RWPE2 (cell line): ENCODE measurements around the gene PLCD4.

Experiments used
- ATAC-seq: fragments of 200-7000 bp; cut with Tn5 transposase; 3 replicates; pipeline ENCODE4 v1.9.1; 2021; ENCODE audit warnings: low read depth
- DNase-seq: peaks from one replicate; pipeline ENCODE4 v3.0.0-alpha.2; 2020; ENCODE audit warnings: low spot score
- H3K27ac ChIP-seq: fragments of 450-650 bp; 2 replicates; pipeline ENCODE4 v1.5.1; 2017; ENCODE audit warnings: mild to moderate bottlenecking; ENCODE audit not compliant: poor library complexity, severe bottlenecking
- H3K27me3 ChIP-seq: fragments of 250-450 bp; sonication (Bioruptor Pico); 2 replicates; pipeline ENCODE4 v1.5.1; 2021; ENCODE audit warnings: mild to moderate bottlenecking, moderate library complexity; ENCODE audit not compliant: insufficient read depth, poor library complexity, severe bottlenecking
- H3K36me3 ChIP-seq: fragments of 250-450 bp; sonication (Bioruptor Pico); 2 replicates; pipeline ENCODE4 v1.5.1; 2020; ENCODE audit warnings: low read depth, mild to moderate bottlenecking, moderate library complexity
- H3K4me1 ChIP-seq: fragments of 250-450 bp; sonication (Bioruptor Pico); 2 replicates; pipeline ENCODE4 v1.5.1; 2021; ENCODE audit warnings: mild to moderate bottlenecking, moderate library complexity; ENCODE audit not compliant: insufficient read depth, poor library complexity, severe bottlenecking
- H3K4me3 ChIP-seq: fragments of 250-450 bp; sonication (Bioruptor Pico); 2 replicates; pipeline ENCODE4 v1.5.1; 2021; ENCODE audit warnings: mild to moderate bottlenecking, moderate library complexity; ENCODE audit not compliant: severe bottlenecking
- H3K9me3 ChIP-seq: fragments of 250-450 bp; sonication (Bioruptor Pico); 2 replicates; pipeline ENCODE4 v1.5.1; 2021; ENCODE audit warnings: mild to moderate bottlenecking, moderate library complexity; ENCODE audit not compliant: severe bottlenecking
- TF ChIP-seq, protein P1 (sequence below): fragments of 450-650 bp; IDR thresholded peaks from one replicate; pipeline ENCODE4 v1.5.1; 2017; ENCODE audit warnings: mild to moderate bottlenecking, moderate library complexity; ENCODE audit not compliant: poor library complexity, severe bottlenecking

Gene PLCD4

DNA sequence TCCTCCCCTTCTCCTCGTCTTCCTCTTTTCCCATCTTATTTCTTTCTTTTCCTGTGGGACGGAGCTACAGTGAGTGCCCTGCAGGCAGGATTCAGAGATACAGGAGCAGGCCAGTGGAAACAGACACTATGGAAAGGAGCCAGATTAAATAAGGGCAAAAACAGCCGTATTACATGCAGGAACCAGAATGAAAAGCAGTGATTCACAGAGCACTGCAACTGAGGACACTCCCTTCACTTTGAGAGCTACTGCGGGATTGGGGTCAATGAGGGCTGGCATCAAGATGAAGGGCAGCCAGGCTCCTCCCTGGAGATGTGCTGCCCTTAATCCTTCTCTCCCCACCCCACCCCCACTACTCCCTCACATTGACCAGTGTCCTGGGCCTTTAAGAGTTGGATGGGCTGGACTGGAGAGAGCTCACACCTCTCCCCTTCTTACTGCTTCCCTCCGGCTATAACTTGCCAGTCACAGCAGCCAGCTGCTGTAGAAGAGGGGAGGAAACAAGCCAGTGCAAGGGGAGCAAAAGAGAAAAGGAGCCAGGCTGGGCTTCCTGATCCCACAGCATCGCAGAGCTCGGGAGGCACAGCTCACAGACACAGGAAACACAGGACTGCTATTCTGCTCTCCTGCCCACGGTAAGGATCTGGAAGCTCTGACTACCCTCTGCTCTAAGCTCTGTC, at the start of gene PLCD4:
TSS of gene PLCD4 (plus strand) at position 464 of the 680 bp plus-strand sequence. CDS start 7,841 bp downstream, outside the sequence.
- peak; percentile 88 for ATAC-seq
- no peaks in the 10 kb centered on the region for H3K27me3 ChIP-seq
- TF ChIP-seq, protein P1, sequence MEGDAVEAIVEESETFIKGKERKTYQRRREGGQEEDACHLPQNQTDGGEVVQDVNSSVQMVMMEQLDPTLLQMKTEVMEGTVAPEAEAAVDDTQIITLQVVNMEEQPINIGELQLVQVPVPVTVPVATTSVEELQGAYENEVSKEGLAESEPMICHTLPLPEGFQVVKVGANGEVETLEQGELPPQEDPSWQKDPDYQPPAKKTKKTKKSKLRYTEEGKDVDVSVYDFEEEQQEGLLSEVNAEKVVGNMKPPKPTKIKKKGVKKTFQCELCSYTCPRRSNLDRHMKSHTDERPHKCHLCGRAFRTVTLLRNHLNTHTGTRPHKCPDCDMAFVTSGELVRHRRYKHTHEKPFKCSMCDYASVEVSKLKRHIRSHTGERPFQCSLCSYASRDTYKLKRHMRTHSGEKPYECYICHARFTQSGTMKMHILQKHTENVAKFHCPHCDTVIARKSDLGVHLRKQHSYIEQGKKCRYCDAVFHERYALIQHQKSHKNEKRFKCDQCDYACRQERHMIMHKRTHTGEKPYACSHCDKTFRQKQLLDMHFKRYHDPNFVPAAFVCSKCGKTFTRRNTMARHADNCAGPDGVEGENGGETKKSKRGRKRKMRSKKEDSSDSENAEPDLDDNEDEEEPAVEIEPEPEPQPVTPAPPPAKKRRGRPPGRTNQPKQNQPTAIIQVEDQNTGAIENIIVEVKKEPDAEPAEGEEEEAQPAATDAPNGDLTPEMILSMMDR: no peak
- no peaks in the 10 kb centered on the region for H3K36me3 ChIP-seq
- H3K27ac ChIP-seq: peak within 1 kb of the TSS; percentile 66
- H3K9me3 ChIP-seq: no peaks in the 10 kb centered on the region
- H3K4me3 ChIP-seq: peak within 1 kb of the TSS; percentile 11
- peak; percentile 78 for DNase-seq
- H3K4me1 ChIP-seq: peaks cover 23% of the 10 kb centered on the region

DNA sequence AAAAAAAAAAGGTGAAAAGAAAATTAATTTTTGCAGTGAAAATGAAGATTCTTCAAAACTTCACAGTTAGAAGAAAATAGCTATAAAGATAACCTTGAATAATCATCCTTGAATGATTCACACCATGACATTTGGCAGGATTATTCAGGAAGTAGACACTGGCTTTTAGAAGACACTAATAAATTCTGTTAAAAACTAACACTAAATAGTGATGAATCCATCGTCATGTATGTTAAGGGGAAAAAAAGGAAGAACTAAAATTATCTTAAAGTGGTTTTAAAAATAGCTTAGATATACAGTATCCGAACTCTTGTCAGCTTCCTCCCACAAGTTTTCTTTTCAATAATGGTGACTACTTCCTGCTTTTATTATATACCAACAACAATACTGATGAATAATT, 49.8 kb upstream of the PLCD4 start:
- no peaks in the 10 kb centered on the region for H3K9me3 ChIP-seq
- H3K36me3 ChIP-seq: peaks cover 78% of the 10 kb centered on the region
- DNase-seq (no peak), ATAC-seq (no peak)
- TF ChIP-seq, protein P1: no peak
- H3K27me3 ChIP-seq: no peaks in the 10 kb centered on the region
- H3K27ac ChIP-seq: no peak overlapping the region
- H3K4me3 ChIP-seq: no peak overlapping the region
- peaks cover 4% of the 10 kb centered on the region for H3K4me1 ChIP-seq

DNA sequence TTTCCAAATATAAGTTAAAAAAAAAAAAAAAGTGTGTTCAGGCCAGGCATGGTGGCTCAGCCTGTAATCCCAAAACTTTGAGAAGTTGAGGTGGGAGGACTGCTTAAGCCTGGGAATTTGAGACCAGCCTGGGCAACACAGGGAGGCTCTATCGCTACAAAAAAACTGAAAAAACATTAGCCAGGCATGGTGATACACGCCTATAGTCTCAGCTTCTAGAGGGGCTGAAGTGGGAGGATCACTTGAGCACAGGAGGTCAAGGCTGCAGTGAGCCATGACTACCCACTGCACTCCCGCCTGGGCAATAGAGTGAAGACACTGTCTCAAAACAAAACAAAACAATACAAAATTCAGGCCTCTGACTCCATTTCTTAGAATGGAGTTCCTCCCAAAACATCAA, 48.7 kb upstream of the PLCD4 start:
- H3K9me3 ChIP-seq: no peaks in the 10 kb centered on the region
- no peak for ATAC-seq
- TF ChIP-seq, protein P1: no peak

DNA sequence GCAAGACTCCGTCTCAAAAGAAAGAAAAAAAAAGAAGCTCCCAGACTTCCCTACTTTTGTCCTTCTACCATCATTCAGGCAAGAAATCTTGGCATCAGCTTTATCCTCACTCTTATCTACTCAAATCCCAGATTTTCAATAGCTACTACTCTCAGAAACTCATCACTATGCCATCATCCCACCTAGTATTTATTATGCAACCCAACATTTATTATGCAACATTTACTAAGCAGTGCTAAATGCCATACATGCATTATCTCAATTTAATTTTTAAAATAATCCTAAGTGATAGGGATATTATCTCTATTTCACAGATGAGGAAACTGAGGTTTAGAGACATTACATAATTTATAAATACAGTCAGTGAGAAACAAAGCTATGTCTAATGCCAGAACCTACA, 43.6 kb upstream of the PLCD4 start:
- Histone ChIP-seq H3K36me3 (peaks cover 64% of the 10 kb centered on the region), H3K4me3 (no peak overlapping the region), H3K4me1 (no peaks in the 10 kb centered on the region), H3K9me3 (no peaks in the 10 kb centered on the region), H3K27ac (no peak overlapping the region), H3K27me3 (no peaks in the 10 kb centered on the region)
- DNase-seq: no peak
- TF ChIP-seq, protein P1: no peak
- ATAC-seq: no peak

More for the DNA sequence above, 48.7 kb upstream of the PLCD4 start:
- Histone ChIP-seq H3K27ac (no peak overlapping the region), H3K36me3 (peaks cover 76% of the 10 kb centered on the region), H3K4me3 (no peak overlapping the region), H3K4me1 (peaks cover 4% of the 10 kb centered on the region), H3K27me3 (no peaks in the 10 kb centered on the region)
- DNase-seq: no peak

DNA sequence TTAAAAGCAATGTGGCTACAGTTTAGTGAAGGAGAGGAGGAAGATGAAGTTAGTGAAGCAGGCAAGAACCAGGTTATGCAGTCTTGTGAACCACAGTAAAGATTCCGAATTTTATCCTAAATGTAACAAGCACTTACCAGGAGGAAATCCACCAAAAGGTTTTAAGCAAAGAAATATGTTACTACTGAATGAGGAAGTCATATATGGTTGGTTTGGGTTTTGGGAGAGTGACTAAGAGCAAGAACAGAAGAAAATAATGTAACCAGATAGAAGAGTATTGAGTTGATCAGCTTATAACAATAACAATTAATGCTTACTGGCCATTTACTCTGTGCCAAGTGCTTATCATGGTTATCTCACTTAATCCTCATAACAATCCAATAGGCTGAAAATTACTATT, 41.4 kb upstream of the PLCD4 start:
- Histone ChIP-seq H3K4me1 (peaks cover 7% of the 10 kb centered on the region), H3K4me3 (no peak overlapping the region), H3K27me3 (no peaks in the 10 kb centered on the region), H3K27ac (no peak overlapping the region), H3K9me3 (no peaks in the 10 kb centered on the region), H3K36me3 (peaks cover 66% of the 10 kb centered on the region)
- TF ChIP-seq, protein P1: no peak
- DNase-seq: no peak
- ATAC-seq: no peak
